HEK293 (cell line): Measurements from ENCODE around the gene C6orf89.
"Not testable (repeated sequence)": the region's sequence is repeated elsewhere in the genome, so short reads cannot be mapped to it uniquely, and the experiment has no call there.

Experiments
- CTCF ChIA-PET: fragments of 350-600 bp; formaldehyde crosslinking; extraction: SDS; loops from one replicate; lab custom pipeline; 2021; ENCODE audit warnings: antibody characterized with exemption; lab: Yijun Ruan, JAX
- POLR2A ChIA-PET: fragments of 300-600 bp; formaldehyde crosslinking; extraction: SDS; loops from one replicate; lab custom pipeline; 2020; ENCODE audit warnings: antibody characterized with exemption, inconsistent platforms; lab: Yijun Ruan, JAX
- H3K27ac ChIP-seq: fragments of 200-500 bp; sonication (Bioruptor generic); 2 replicates; pipeline ENCODE4 v1.5.1; 2014; ENCODE audit warnings: low read depth, low read length, control low read depth, inconsistent platforms; ENCODE audit errors: extremely low read depth
- H3K36me3 ChIP-seq, 2 experiments: fragments of 200-500 bp in 1 of 2; sonication (Bioruptor generic) in 1 of 2; 1 replicate in 1 of 2; 2 replicates in 1 of 2; pipeline ENCODE4 v1.5.1; 2014 to 2017; ENCODE audit warnings: inconsistent platforms in 2 of 2, low read length in 2 of 2; ENCODE audit not compliant: control insufficient read depth in 2 of 2, insufficient read depth in 1 of 2
- H3K4me1 ChIP-seq: fragments of 200-500 bp; sonication (Bioruptor generic); 2 replicates; pipeline ENCODE4 v1.5.1; 2014; ENCODE audit warnings: mild to moderate bottlenecking, low read length, inconsistent platforms; ENCODE audit not compliant: control insufficient read depth, insufficient read depth
- H3K4me3 ChIP-seq: 2 replicates; pipeline ENCODE4 v1.5.1; 2011; ENCODE audit warnings: low read depth, mild to moderate bottlenecking, control low read depth, low read length, moderate library complexity
- H3K9me3 ChIP-seq: fragments of 200-500 bp; sonication (Bioruptor generic); 2 replicates; pipeline ENCODE4 v1.5.1; 2014; ENCODE audit warnings: low read depth, low read length, inconsistent platforms; ENCODE audit not compliant: control insufficient read depth, insufficient read depth
- HOXD13 ChIP-seq: sonication (generic); formaldehyde crosslinking; IDR thresholded peaks from 2 replicates; pipeline ENCODE4 v1.8.0; 2022; ENCODE audit warnings: missing genetic modification reagents, borderline replicate concordance
- KLF1 ChIP-seq: fragments of 450-650 bp; formaldehyde crosslinking; IDR thresholded peaks from 2 replicates; pipeline ENCODE4 v1.5.1; 2016; ENCODE audit warnings: missing biosample characterization, missing genetic modification characterization
- KLF17 ChIP-seq: fragments of 450-650 bp; formaldehyde crosslinking; IDR thresholded peaks from 2 replicates; pipeline ENCODE4 v1.5.1; 2016; ENCODE audit warnings: missing biosample characterization, missing genetic modification characterization
- KLF7 ChIP-seq: fragments of 450-650 bp; formaldehyde crosslinking; IDR thresholded peaks from 2 replicates; pipeline ENCODE4 v1.5.1; 2016; ENCODE audit warnings: missing biosample characterization, missing genetic modification characterization, borderline replicate concordance
- OVOL3 ChIP-seq: fragments of 450-650 bp; formaldehyde crosslinking; IDR thresholded peaks from 2 replicates; pipeline ENCODE4 v1.5.1; 2016; ENCODE audit warnings: missing biosample characterization, missing genetic modification characterization
- RBAK ChIP-seq: fragments of 450-650 bp; formaldehyde crosslinking; IDR thresholded peaks from 2 replicates; pipeline ENCODE4 v1.5.1; 2016; ENCODE audit warnings: missing biosample characterization, missing genetic modification characterization
- SP3 ChIP-seq: fragments of 450-650 bp; formaldehyde crosslinking; IDR thresholded peaks from 2 replicates; pipeline ENCODE4 v1.5.1; 2016; ENCODE audit warnings: missing biosample characterization, missing genetic modification characterization
- WT1 ChIP-seq: fragments of 450-650 bp; formaldehyde crosslinking; IDR thresholded peaks from 2 replicates; pipeline ENCODE4 v1.5.1; 2016; ENCODE audit warnings: missing biosample characterization, missing genetic modification characterization
- YY2 ChIP-seq: fragments of 450-650 bp; formaldehyde crosslinking; IDR thresholded peaks from 2 replicates; pipeline ENCODE4 v1.5.1; 2016; ENCODE audit warnings: missing biosample characterization, missing genetic modification characterization
- ZNF175 ChIP-seq: fragments of 450-650 bp; formaldehyde crosslinking; IDR thresholded peaks from 2 replicates; pipeline ENCODE4 v1.5.1; 2016; ENCODE audit warnings: missing biosample characterization, missing genetic modification characterization
- ZNF221 ChIP-seq: fragments of 450-650 bp; formaldehyde crosslinking; IDR thresholded peaks from 2 replicates; pipeline ENCODE4 v1.5.1; 2017; ENCODE audit warnings: missing biosample characterization, missing genetic modification characterization, borderline replicate concordance
- ZNF223 ChIP-seq: fragments of 450-650 bp; formaldehyde crosslinking; IDR thresholded peaks from 2 replicates; pipeline ENCODE4 v1.5.1; 2016; ENCODE audit warnings: missing biosample characterization, missing genetic modification characterization
- ZNF266 ChIP-seq: fragments of 450-650 bp; formaldehyde crosslinking; IDR thresholded peaks from 2 replicates; pipeline ENCODE4 v1.5.1; 2016; ENCODE audit warnings: missing biosample characterization, missing genetic modification characterization, low read depth
- ZNF292 ChIP-seq: fragments of 450-650 bp; formaldehyde crosslinking; IDR thresholded peaks from 2 replicates; pipeline ENCODE4 v1.5.1; 2016; ENCODE audit warnings: low read depth, missing biosample characterization, missing genetic modification characterization, borderline replicate concordance
- ZNF362 ChIP-seq: fragments of 450-650 bp; formaldehyde crosslinking; IDR thresholded peaks from 2 replicates; pipeline ENCODE4 v1.5.1; 2016; ENCODE audit warnings: missing biosample characterization, missing genetic modification characterization
- ZNF488 ChIP-seq: fragments of 450-650 bp; formaldehyde crosslinking; IDR thresholded peaks from 2 replicates; pipeline ENCODE4 v1.5.1; 2016; ENCODE audit warnings: missing biosample characterization, missing genetic modification characterization
- ZNF600 ChIP-seq: fragments of 450-650 bp; formaldehyde crosslinking; IDR thresholded peaks from 2 replicates; pipeline ENCODE4 v1.5.1; 2016; ENCODE audit warnings: missing biosample characterization, missing genetic modification characterization
- ZNF626 ChIP-seq: fragments of 450-650 bp; sonication (Bioruptor Pico); formaldehyde crosslinking; IDR thresholded peaks from 2 replicates; pipeline ENCODE4 v1.5.1; 2018; ENCODE audit warnings: missing biosample characterization, missing genetic modification characterization, inconsistent platforms
- ZNF645 ChIP-seq: fragments of 450-650 bp; formaldehyde crosslinking; IDR thresholded peaks from 2 replicates; pipeline ENCODE4; 2016; ENCODE audit warnings: missing biosample characterization, missing genetic modification characterization
- ZNF664 ChIP-seq: fragments of 450-650 bp; formaldehyde crosslinking; IDR thresholded peaks from 2 replicates; pipeline ENCODE4 v1.5.1; 2016; ENCODE audit warnings: missing biosample characterization, missing genetic modification characterization
- ZNF837 ChIP-seq: fragments of 450-650 bp; formaldehyde crosslinking; IDR thresholded peaks from 2 replicates; pipeline ENCODE4 v1.5.1; 2016; ENCODE audit warnings: missing biosample characterization, missing genetic modification characterization
- TF ChIP-seq, protein P1 (sequence below): fragments of 450-650 bp; formaldehyde crosslinking; IDR thresholded peaks from 2 replicates; pipeline ENCODE4 v1.5.1; 2016; ENCODE audit warnings: missing biosample characterization, missing genetic modification characterization

C6orf89 gene

DNA sequence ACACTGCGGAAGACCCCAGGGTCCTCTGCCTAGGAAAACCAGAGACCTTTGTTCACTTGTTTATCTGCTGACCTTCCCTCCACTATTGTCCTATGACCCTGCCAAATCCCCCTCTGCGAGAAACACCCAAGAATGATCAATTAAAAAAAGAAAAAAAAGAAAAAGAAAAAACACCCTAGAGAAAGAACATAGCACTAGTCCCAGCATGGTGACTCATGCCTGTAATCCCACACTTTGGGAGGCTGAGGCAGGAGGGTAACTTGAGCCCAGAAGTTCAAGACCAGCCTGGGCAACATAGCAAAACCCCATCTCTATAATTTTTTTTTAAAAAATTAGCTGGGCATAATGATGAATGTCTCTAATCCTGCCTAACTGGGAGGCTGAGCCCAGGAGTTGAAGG lies 56.6 kb downstream of the C6orf89 start:
- CTCF ChIA-PET, H3K36me3 ChIP-seq, H3K27ac ChIP-seq, H3K9me3 ChIP-seq, POLR2A ChIA-PET, H3K4me3 ChIP-seq, H3K4me1 ChIP-seq: not testable (repeated sequence)
- TF ChIP-seq WT1 (tag by site-specific recombination) = peak; percentile 63
- 0 out of 2 replicates have a peak, but pooled peaks have one; percentile 49 for TF ChIP-seq KLF17 (tag by site-specific recombination)

GRCh38 chr6:36944650-36945049 lies 58.9 kb downstream of the C6orf89 start:
- Histone ChIP-seq H3K27ac (no peak overlapping the region), H3K4me3 (no peak overlapping the region), H3K9me3 (no peaks in the 10 kb centered on the region), H3K36me3 (no peaks in the 10 kb centered on the region), H3K4me1 (no peaks in the 10 kb centered on the region; the same call in 1 of the 2 replicates)
- TF ChIP-seq KLF1 (tag by site-specific recombination) = no peak
- no peak for TF ChIP-seq ZNF488 (tag by site-specific recombination)
- TF ChIP-seq, protein P1, sequence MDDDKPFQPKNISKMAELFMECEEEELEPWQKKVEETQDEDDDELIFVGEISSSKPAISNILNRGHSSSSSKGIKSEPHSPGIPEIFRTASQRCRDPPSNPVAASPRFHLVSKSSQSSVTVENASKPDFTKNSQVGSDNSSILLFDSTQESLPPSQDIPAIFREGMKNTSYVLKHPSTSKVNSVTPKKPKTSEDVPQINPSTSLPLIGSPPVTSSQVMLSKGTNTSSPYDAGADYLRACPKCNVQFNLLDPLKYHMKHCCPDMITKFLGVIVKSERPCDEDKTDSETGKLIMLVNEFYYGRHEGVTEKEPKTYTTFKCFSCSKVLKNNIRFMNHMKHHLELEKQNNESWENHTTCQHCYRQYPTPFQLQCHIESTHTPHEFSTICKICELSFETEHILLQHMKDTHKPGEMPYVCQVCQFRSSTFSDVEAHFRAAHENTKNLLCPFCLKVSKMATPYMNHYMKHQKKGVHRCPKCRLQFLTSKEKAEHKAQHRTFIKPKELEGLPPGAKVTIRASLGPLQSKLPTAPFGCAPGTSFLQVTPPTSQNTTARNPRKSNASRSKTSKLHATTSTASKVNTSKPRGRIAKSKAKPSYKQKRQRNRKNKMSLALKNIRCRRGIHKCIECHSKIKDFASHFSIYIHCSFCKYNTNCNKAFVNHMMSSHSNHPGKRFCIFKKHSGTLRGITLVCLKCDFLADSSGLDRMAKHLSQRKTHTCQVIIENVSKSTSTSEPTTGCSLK = no peak
- no peak for TF ChIP-seq ZNF362 (tag by site-specific recombination)
- TF ChIP-seq ZNF600 = no peak
- TF ChIP-seq ZNF266 (tag by site-specific recombination) = no peak
- TF ChIP-seq KLF7 = no peak
- no peak for TF ChIP-seq ZNF645 (tag by site-specific recombination)
- TF ChIP-seq HOXD13 (CRISPR knock-in tag) = no peak
- TF ChIP-seq YY2 (tag by site-specific recombination) = no peak
- TF ChIP-seq SP3 (tag by site-specific recombination) = no peak
- TF ChIP-seq ZNF664 (tag by site-specific recombination) = no peak
- TF ChIP-seq ZNF626 (tag by site-specific recombination) = no peak
- ChIA-PET CTCF (no interaction called here), POLR2A (no interaction called here)

DNA sequence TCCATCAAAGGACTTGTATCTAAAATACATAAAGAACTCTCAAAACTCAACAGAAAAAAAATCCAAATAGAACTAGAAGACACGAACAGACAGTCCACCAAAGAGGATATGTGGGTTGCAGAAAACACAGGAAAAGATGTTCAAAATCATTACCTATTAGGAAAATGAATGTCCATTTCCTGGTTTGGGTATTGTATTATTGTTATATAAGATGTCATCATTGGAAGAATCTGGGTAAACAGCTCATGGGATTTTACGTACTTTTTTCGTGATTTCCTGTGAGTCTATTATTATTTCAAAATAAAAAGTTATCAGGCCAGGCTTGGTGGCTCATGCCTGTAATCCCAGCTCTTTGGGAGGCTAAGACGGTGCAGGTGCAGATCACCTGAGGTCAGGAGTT lies 59.5 kb downstream of the C6orf89 start:
- Histone ChIP-seq H3K4me3 (no peak overlapping the region), H3K27ac (no peak overlapping the region), H3K36me3 (no peaks in the 10 kb centered on the region), H3K4me1 (no peaks in the 10 kb centered on the region; the same call in 1 of the 2 replicates), H3K9me3 (no peaks in the 10 kb centered on the region)
- ChIA-PET CTCF (no interaction called here), POLR2A (no interaction called here)
- TF ChIP-seq ZNF488 (tag by site-specific recombination) (no peak), WT1 (tag by site-specific recombination) (no peak), RBAK (tag by site-specific recombination) (no peak), ZNF837 (tag by site-specific recombination) (no peak), ZNF175 (tag by site-specific recombination) (no peak), ZNF292 (tag by site-specific recombination) (no peak), ZNF221 (tag by site-specific recombination) (no peak), ZNF223 (no peak), ZNF600 (no peak), OVOL3 (tag by site-specific recombination) (no peak)
